Activated naive CD8-positive, alpha-beta T cell treated with anti-CD3 and anti-CD28 coated beads, Interleukin-2, amount 10 ng/mL, durations not matched to agents 7 days and 5 days (primary cell): ENCODE results near the gene CAT. TPM values are rescaled to one million over a fixed set of nuclear protein-coding genes. Genes with fewer than 3 reads are reported as not detected.
A peak's percentile ranks its signal among the peaks of the same experiment; 100 is the strongest.

Source experiments
- ATAC-seq: fragments of 150-1000 bp; cut with Tn5 transposase; one replicate; pipeline ENCODE4 v1.10.0; 2021; ENCODE audit warnings: low read depth, moderate library complexity
- POLR2A ChIA-PET: fragments of 350-600 bp; sonication (Branson Sonifier 250); formaldehyde crosslinking; loops from one replicate; lab custom pipeline; 2021; ENCODE audit warnings: antibody characterized with exemption; lab: Charles Lee
- DNase-seq: peaks from one replicate; pipeline ENCODE4 v3.0.0; 2021
- H3K27ac Mint-ChIP-seq: one replicate; pipeline ENCODE4 v1.8.0; 2022; ENCODE audit warnings: mild to moderate bottlenecking, mixed read lengths
- H3K27me3 Mint-ChIP-seq: one replicate; pipeline ENCODE4 v1.8.0; 2022; ENCODE audit warnings: mild to moderate bottlenecking, moderate library complexity, mixed read lengths
- H3K36me3 Mint-ChIP-seq: one replicate; pipeline ENCODE4 v1.8.0; 2021; ENCODE audit warnings: mild to moderate bottlenecking, mixed read lengths
- H3K4me1 Mint-ChIP-seq: one replicate; pipeline ENCODE4 v1.8.0; 2021; ENCODE audit warnings: mixed read lengths
- H3K4me3 Mint-ChIP-seq: one replicate; pipeline ENCODE4 v1.8.0; 2022; ENCODE audit warnings: mild to moderate bottlenecking, moderate library complexity, mixed read lengths
- H3K9me3 Mint-ChIP-seq: one replicate; pipeline ENCODE4 v1.8.0; 2021; ENCODE audit warnings: mixed read lengths
- total RNA-seq, 2 experiments: library from RNA; stranded (reverse); gene quantifications; one replicate each; pipeline ENCODE4 v1.2.3, GENCODE V29; 2021

CAT gene
- 10 to 100 TPM; 37.4 to 37.7 TPM for total RNA-seq

- H3K4me3 Mint-ChIP-seq = peak within 1 kb of the TSS; percentile 85
- no peaks in the 10 kb centered on the region for H3K9me3 Mint-ChIP-seq
- ATAC-seq (peak; percentile 98), DNase-seq (peak; percentile 97)
- H3K27ac Mint-ChIP-seq = peak within 1 kb of the TSS; percentile 81
- peaks cover 9% of the 10 kb centered on the region for H3K36me3 Mint-ChIP-seq
- POLR2A ChIA-PET = interaction anchor here (0.6 to 1.5 kb wide), 3 partner anchors 81 to 347 kb away, joined by 3 to 4 read pairs (median 4); partner anchors contain the start of gene ABTB2
- H3K4me1 Mint-ChIP-seq = peaks cover 15% of the 10 kb centered on the region
- no peaks in the 10 kb centered on the region for H3K27me3 Mint-ChIP-seq
Observed at GRCh38 chr11:34438529-34439507, at the start of gene CAT. CAT (plus strand) TSS chr11:34438934; CDS start chr11:34439014, 80 bp downstream.

GRCh38 chr11:34394771-34395300 is 43.9 kb upstream of the CAT start:
- H3K27me3 Mint-ChIP-seq = peaks cover 35% of the 10 kb centered on the region
- H3K27ac Mint-ChIP-seq = no peak overlapping the region

GRCh38 chr11:34395916-34396550 is 42.7 kb upstream of the CAT start:
- H3K4me3 Mint-ChIP-seq = no peak overlapping the region
- POLR2A ChIA-PET = interaction anchor here (0.7 kb wide), 1 partner anchor 117 kb away, joined by 3 read pairs; no protein-coding TSS in a partner anchor
- H3K27ac Mint-ChIP-seq = no peak overlapping the region
- peaks cover 7% of the 10 kb centered on the region for H3K9me3 Mint-ChIP-seq
- H3K4me1 Mint-ChIP-seq = no peaks in the 10 kb centered on the region
- ATAC-seq (no peak), DNase-seq (no peak)
- peaks cover 32% of the 10 kb centered on the region for H3K27me3 Mint-ChIP-seq
- H3K36me3 Mint-ChIP-seq = no peaks in the 10 kb centered on the region

More at GRCh38 chr11:34394771-34395300, 43.9 kb upstream of the CAT start:
- POLR2A ChIA-PET = no interaction called here
- no peaks in the 10 kb centered on the region for H3K36me3 Mint-ChIP-seq
- H3K4me1 Mint-ChIP-seq = no peaks in the 10 kb centered on the region
- DNase-seq (no peak), ATAC-seq (no peak)
- H3K4me3 Mint-ChIP-seq = no peak overlapping the region
- peaks cover 7% of the 10 kb centered on the region for H3K9me3 Mint-ChIP-seq

GRCh38 chr11:34397120-34397519 is 41.6 kb upstream of the CAT start:
- Mint-ChIP-seq H3K9me3 (peaks cover 7% of the 10 kb centered on the region), H3K36me3 (no peaks in the 10 kb centered on the region), H3K27me3 (peaks cover 21% of the 10 kb centered on the region), H3K4me1 (no peaks in the 10 kb centered on the region), H3K27ac (no peak overlapping the region), H3K4me3 (no peak overlapping the region)
- ATAC-seq (no peak), DNase-seq (no peak)
- POLR2A ChIA-PET = no interaction called here

GRCh38 chr11:34397811-34398210 is 40.9 kb upstream of the CAT start:
- H3K9me3 Mint-ChIP-seq = peaks cover 7% of the 10 kb centered on the region
- DNase-seq (no peak), ATAC-seq (no peak)
- H3K36me3 Mint-ChIP-seq = no peaks in the 10 kb centered on the region
- peaks cover 20% of the 10 kb centered on the region for H3K27me3 Mint-ChIP-seq
- POLR2A ChIA-PET = no interaction called here
- no peak overlapping the region for H3K27ac Mint-ChIP-seq
- H3K4me3 Mint-ChIP-seq = no peak overlapping the region
- no peaks in the 10 kb centered on the region for H3K4me1 Mint-ChIP-seq

GRCh38 chr11:34403431-34403830 is 35.3 kb upstream of the CAT start:
- H3K36me3 Mint-ChIP-seq = no peaks in the 10 kb centered on the region
- H3K27me3 Mint-ChIP-seq = peaks cover 36% of the 10 kb centered on the region
- POLR2A ChIA-PET = no interaction called here
- DNase-seq (no peak), ATAC-seq (no peak)
- H3K4me1 Mint-ChIP-seq = no peaks in the 10 kb centered on the region
- no peak overlapping the region for H3K4me3 Mint-ChIP-seq
- H3K27ac Mint-ChIP-seq = no peak overlapping the region
- peaks cover 1% of the 10 kb centered on the region for H3K9me3 Mint-ChIP-seq

- no peak overlapping the region for H3K27ac Mint-ChIP-seq
- no peaks in the 10 kb centered on the region for H3K36me3 Mint-ChIP-seq
- ATAC-seq = no peak
- POLR2A ChIA-PET = no interaction called here
- no peaks in the 10 kb centered on the region for H3K4me1 Mint-ChIP-seq
- H3K4me3 Mint-ChIP-seq = no peak overlapping the region
- DNase-seq = no peak
- peaks cover 36% of the 10 kb centered on the region for H3K27me3 Mint-ChIP-seq
- peaks cover 1% of the 10 kb centered on the region for H3K9me3 Mint-ChIP-seq
Observed at GRCh38 chr11:34404280-34404679, 34.5 kb upstream of the CAT start.

- H3K9me3 Mint-ChIP-seq = peaks cover 1% of the 10 kb centered on the region
- H3K27ac Mint-ChIP-seq = no peak overlapping the region
- DNase-seq (no peak), ATAC-seq (no peak)
- POLR2A ChIA-PET = no interaction called here
- no peaks in the 10 kb centered on the region for H3K36me3 Mint-ChIP-seq
- H3K4me1 Mint-ChIP-seq = no peaks in the 10 kb centered on the region
- peaks cover 39% of the 10 kb centered on the region for H3K27me3 Mint-ChIP-seq
- H3K4me3 Mint-ChIP-seq = no peak overlapping the region
Observed at GRCh38 chr11:34405079-34405858, 33.5 kb upstream of the CAT start.

GRCh38 chr11:34406413-34406812 is 32.3 kb upstream of the CAT start:
- H3K4me3 Mint-ChIP-seq = no peak overlapping the region
- POLR2A ChIA-PET = no interaction called here
- DNase-seq = no peak

GRCh38 chr11:34407121-34407813 is 31.5 kb upstream of the CAT start:
- no peak for DNase-seq
- Mint-ChIP-seq H3K36me3 (no peaks in the 10 kb centered on the region), H3K27me3 (peaks cover 37% of the 10 kb centered on the region), H3K4me1 (no peaks in the 10 kb centered on the region), H3K4me3 (no peak overlapping the region), H3K27ac (no peak overlapping the region), H3K9me3 (peaks cover 1% of the 10 kb centered on the region)
- POLR2A ChIA-PET = no interaction called here
- ATAC-seq = no peak

More at GRCh38 chr11:34406413-34406812, 32.3 kb upstream of the CAT start:
- H3K36me3 Mint-ChIP-seq = no peaks in the 10 kb centered on the region
- H3K27me3 Mint-ChIP-seq = peaks cover 37% of the 10 kb centered on the region
- H3K4me1 Mint-ChIP-seq = no peaks in the 10 kb centered on the region
- ATAC-seq = no peak
- peaks cover 1% of the 10 kb centered on the region for H3K9me3 Mint-ChIP-seq
- H3K27ac Mint-ChIP-seq = no peak overlapping the region

GRCh38 chr11:34408580-34409172 is 30.1 kb upstream of the CAT start:
- DNase-seq (no peak), ATAC-seq (no peak)
- H3K9me3 Mint-ChIP-seq = peaks cover 10% of the 10 kb centered on the region
- no peaks in the 10 kb centered on the region for H3K36me3 Mint-ChIP-seq
- no peak overlapping the region for H3K27ac Mint-ChIP-seq
- no peaks in the 10 kb centered on the region for H3K4me1 Mint-ChIP-seq
- POLR2A ChIA-PET = no interaction called here
- H3K27me3 Mint-ChIP-seq = peaks cover 31% of the 10 kb centered on the region
- H3K4me3 Mint-ChIP-seq = no peak overlapping the region

GRCh38 chr11:34411111-34411510 is 27.6 kb upstream of the CAT start:
- Mint-ChIP-seq H3K4me3 (no peak overlapping the region), H3K9me3 (peaks cover 15% of the 10 kb centered on the region), H3K27me3 (peaks cover 19% of the 10 kb centered on the region), H3K4me1 (no peaks in the 10 kb centered on the region), H3K27ac (no peak overlapping the region), H3K36me3 (no peaks in the 10 kb centered on the region)
- ATAC-seq (no peak), DNase-seq (no peak)
- POLR2A ChIA-PET = no interaction called here
